HEK293 (cell line): ENCODE results near the gene MYL12A.

ENCODE experiments used
- CTCF ChIA-PET: fragments of 350-600 bp; formaldehyde crosslinking; extraction: SDS; loops from one replicate; lab custom pipeline; 2021; ENCODE audit warnings: antibody characterized with exemption; lab: Yijun Ruan, JAX
- POLR2A ChIA-PET: fragments of 300-600 bp; formaldehyde crosslinking; extraction: SDS; loops from one replicate; lab custom pipeline; 2020; ENCODE audit warnings: antibody characterized with exemption, inconsistent platforms; lab: Yijun Ruan, JAX
- H3K27ac ChIP-seq: fragments of 200-500 bp; sonication (Bioruptor generic); 2 replicates; pipeline ENCODE4 v1.5.1; 2014; ENCODE audit warnings: low read depth, low read length, control low read depth, inconsistent platforms; ENCODE audit errors: extremely low read depth
- H3K36me3 ChIP-seq, 2 experiments: fragments of 200-500 bp in 1 of 2; sonication (Bioruptor generic) in 1 of 2; 1 replicate in 1 of 2; 2 replicates in 1 of 2; pipeline ENCODE4 v1.5.1; 2014 to 2017; ENCODE audit warnings: inconsistent platforms in 2 of 2, low read length in 2 of 2; ENCODE audit not compliant: control insufficient read depth in 2 of 2, insufficient read depth in 1 of 2
- H3K4me1 ChIP-seq: fragments of 200-500 bp; sonication (Bioruptor generic); 2 replicates; pipeline ENCODE4 v1.5.1; 2014; ENCODE audit warnings: mild to moderate bottlenecking, low read length, inconsistent platforms; ENCODE audit not compliant: control insufficient read depth, insufficient read depth
- H3K4me3 ChIP-seq: 2 replicates; pipeline ENCODE4 v1.5.1; 2011; ENCODE audit warnings: low read depth, mild to moderate bottlenecking, control low read depth, low read length, moderate library complexity
- H3K9me3 ChIP-seq: fragments of 200-500 bp; sonication (Bioruptor generic); 2 replicates; pipeline ENCODE4 v1.5.1; 2014; ENCODE audit warnings: low read depth, low read length, inconsistent platforms; ENCODE audit not compliant: control insufficient read depth, insufficient read depth
- KLF10 ChIP-seq: fragments of 450-650 bp; IDR thresholded peaks from 2 replicates; pipeline ENCODE4 v1.5.1; 2018; ENCODE audit warnings: missing biosample characterization, mild to moderate bottlenecking, missing genetic modification characterization
- SP2 ChIP-seq: fragments of 450-650 bp; formaldehyde crosslinking; IDR thresholded peaks from 2 replicates; pipeline ENCODE4 v1.5.1; 2016; ENCODE audit warnings: missing biosample characterization, missing genetic modification characterization
- ZFP41 ChIP-seq: fragments of 450-650 bp; formaldehyde crosslinking; IDR thresholded peaks from 2 replicates; pipeline ENCODE4 v1.5.1; 2016; ENCODE audit warnings: missing biosample characterization, missing genetic modification characterization, borderline replicate concordance
- ZNF24 ChIP-seq: fragments of 450-650 bp; formaldehyde crosslinking; IDR thresholded peaks from 2 replicates; pipeline ENCODE4 v1.5.1; 2016; ENCODE audit warnings: missing biosample characterization, missing genetic modification characterization
- ZNF37A ChIP-seq: fragments of 450-650 bp; IDR thresholded peaks from 2 replicates; pipeline ENCODE4 v1.5.1; 2018; ENCODE audit warnings: missing biosample characterization, missing genetic modification characterization
- ZNF501 ChIP-seq: fragments of 450-650 bp; formaldehyde crosslinking; IDR thresholded peaks from 2 replicates; pipeline ENCODE4 v1.5.1; 2016; ENCODE audit warnings: missing biosample characterization, missing genetic modification characterization
- ZNF548 ChIP-seq: fragments of 450-650 bp; formaldehyde crosslinking; IDR thresholded peaks from 2 replicates; pipeline ENCODE4 v1.5.1; 2016; ENCODE audit warnings: missing biosample characterization, missing genetic modification characterization
- ZNF549 ChIP-seq: fragments of 450-650 bp; IDR thresholded peaks from 2 replicates; pipeline ENCODE4 v1.5.1; 2018; ENCODE audit warnings: missing biosample characterization, missing genetic modification characterization, mild to moderate bottlenecking, inconsistent platforms, moderate library complexity
- ZNF792 ChIP-seq: fragments of 450-650 bp; formaldehyde crosslinking; IDR thresholded peaks from 2 replicates; pipeline ENCODE4 v1.5.1; 2016; ENCODE audit warnings: missing biosample characterization, missing genetic modification characterization
- TF ChIP-seq, protein P1 (sequence below): fragments of 450-650 bp; formaldehyde crosslinking; IDR thresholded peaks from 2 replicates; pipeline ENCODE4 v1.5.1; 2016; ENCODE audit warnings: missing biosample characterization, missing genetic modification characterization, borderline replicate concordance
- TF ChIP-seq, protein P2 (sequence below): fragments of 450-650 bp; formaldehyde crosslinking; IDR thresholded peaks from 2 replicates; pipeline ENCODE4 v1.5.1; 2017; ENCODE audit warnings: missing biosample characterization, missing genetic modification characterization
- TF ChIP-seq, protein P3 (sequence below): fragments of 450-650 bp; formaldehyde crosslinking; IDR thresholded peaks from 2 replicates; pipeline ENCODE4 v1.5.1; 2017; ENCODE audit warnings: missing biosample characterization, missing genetic modification characterization
- TF ChIP-seq, protein P4 (sequence below): fragments of 450-650 bp; formaldehyde crosslinking; IDR thresholded peaks from 2 replicates; pipeline ENCODE4; 2016; ENCODE audit warnings: missing biosample characterization, missing genetic modification characterization
- TF ChIP-seq, protein P5 (sequence below): fragments of 450-650 bp; formaldehyde crosslinking; IDR thresholded peaks from 2 replicates; pipeline ENCODE4 v1.5.1; 2016; ENCODE audit warnings: missing biosample characterization, missing genetic modification characterization
- TF ChIP-seq, protein P6 (sequence below): fragments of 450-650 bp; formaldehyde crosslinking; IDR thresholded peaks from 2 replicates; pipeline ENCODE4 v1.5.1; 2016; ENCODE audit warnings: missing biosample characterization, missing genetic modification characterization
- TF ChIP-seq, protein P7 (sequence below): fragments of 450-650 bp; formaldehyde crosslinking; IDR thresholded peaks from 2 replicates; pipeline ENCODE4 v1.5.1; 2016; ENCODE audit warnings: missing biosample characterization, missing genetic modification characterization

The MYL12A gene

DNA sequence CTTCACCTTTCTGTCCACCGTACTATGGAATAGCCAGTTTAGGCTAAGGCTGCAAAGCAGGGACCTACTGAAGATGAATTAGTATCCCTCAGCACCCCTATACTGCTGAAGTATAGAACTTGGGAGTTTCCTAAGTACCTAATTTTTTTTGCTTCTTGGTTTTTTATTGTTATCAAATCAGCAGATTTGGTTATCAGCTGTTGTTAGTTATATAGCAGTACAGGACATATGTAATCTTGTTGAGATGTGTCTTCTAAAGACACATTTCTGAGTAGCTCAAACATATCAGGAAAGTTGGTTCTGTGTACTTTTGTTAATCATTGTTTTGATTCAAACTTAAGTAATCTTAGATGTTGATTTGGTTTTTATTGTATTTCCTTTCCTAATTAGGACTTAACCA, 5.2 kb downstream of the MYL12A start (continued):
- TF ChIP-seq ZNF549 (no peak), ZNF24 (tag by site-specific recombination) (no peak), KLF10 (tag by site-specific recombination) (no peak)

DNA sequence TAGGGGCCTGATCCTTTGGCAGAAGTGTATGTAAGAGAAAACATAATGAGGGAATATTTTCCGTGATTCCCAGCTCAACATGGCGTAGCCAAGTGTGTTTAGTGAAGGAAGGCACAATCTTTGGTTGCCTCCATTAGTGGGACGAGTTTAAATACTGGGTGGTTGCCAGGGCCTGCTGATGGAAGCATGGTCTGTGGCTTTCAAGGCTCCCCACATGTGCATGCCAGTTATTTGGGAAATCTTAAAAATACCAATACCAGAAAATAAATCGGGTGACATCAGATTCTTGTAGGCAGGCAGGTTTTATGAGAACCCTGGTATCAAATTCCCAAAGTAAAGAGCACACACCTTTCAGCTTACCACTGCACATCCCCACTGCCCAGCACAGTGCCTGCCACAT, 7.1 kb downstream of the MYL12A start:
- Histone ChIP-seq H3K4me3 (no peak overlapping the region), H3K36me3 (peaks cover 33 to 42% of the 10 kb centered on the region in 2 experiments), H3K27ac (no peak overlapping the region), H3K9me3 (no peaks in the 10 kb centered on the region), H3K4me1 (peaks cover 13% of the 10 kb centered on the region)
- ChIA-PET POLR2A (no interaction called here), CTCF (interaction anchor here (0.5 to 4.0 kb wide), 4 partner anchors 9 to 630 kb away, joined by 3 to 14 read pairs (median 4); no protein-coding TSS in a partner anchor)
- TF ChIP-seq, protein P1, sequence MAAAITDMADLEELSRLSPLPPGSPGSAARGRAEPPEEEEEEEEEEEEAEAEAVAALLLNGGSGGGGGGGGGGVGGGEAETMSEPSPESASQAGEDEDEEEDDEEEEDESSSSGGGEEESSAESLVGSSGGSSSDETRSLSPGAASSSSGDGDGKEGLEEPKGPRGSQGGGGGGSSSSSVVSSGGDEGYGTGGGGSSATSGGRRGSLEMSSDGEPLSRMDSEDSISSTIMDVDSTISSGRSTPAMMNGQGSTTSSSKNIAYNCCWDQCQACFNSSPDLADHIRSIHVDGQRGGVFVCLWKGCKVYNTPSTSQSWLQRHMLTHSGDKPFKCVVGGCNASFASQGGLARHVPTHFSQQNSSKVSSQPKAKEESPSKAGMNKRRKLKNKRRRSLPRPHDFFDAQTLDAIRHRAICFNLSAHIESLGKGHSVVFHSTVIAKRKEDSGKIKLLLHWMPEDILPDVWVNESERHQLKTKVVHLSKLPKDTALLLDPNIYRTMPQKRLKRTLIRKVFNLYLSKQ (tag by site-specific recombination), result no peak
- TF ChIP-seq, protein P2, sequence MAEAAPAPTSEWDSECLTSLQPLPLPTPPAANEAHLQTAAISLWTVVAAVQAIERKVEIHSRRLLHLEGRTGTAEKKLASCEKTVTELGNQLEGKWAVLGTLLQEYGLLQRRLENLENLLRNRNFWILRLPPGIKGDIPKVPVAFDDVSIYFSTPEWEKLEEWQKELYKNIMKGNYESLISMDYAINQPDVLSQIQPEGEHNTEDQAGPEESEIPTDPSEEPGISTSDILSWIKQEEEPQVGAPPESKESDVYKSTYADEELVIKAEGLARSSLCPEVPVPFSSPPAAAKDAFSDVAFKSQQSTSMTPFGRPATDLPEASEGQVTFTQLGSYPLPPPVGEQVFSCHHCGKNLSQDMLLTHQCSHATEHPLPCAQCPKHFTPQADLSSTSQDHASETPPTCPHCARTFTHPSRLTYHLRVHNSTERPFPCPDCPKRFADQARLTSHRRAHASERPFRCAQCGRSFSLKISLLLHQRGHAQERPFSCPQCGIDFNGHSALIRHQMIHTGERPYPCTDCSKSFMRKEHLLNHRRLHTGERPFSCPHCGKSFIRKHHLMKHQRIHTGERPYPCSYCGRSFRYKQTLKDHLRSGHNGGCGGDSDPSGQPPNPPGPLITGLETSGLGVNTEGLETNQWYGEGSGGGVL (tag by site-specific recombination), result no peak
- TF ChIP-seq, protein P3, sequence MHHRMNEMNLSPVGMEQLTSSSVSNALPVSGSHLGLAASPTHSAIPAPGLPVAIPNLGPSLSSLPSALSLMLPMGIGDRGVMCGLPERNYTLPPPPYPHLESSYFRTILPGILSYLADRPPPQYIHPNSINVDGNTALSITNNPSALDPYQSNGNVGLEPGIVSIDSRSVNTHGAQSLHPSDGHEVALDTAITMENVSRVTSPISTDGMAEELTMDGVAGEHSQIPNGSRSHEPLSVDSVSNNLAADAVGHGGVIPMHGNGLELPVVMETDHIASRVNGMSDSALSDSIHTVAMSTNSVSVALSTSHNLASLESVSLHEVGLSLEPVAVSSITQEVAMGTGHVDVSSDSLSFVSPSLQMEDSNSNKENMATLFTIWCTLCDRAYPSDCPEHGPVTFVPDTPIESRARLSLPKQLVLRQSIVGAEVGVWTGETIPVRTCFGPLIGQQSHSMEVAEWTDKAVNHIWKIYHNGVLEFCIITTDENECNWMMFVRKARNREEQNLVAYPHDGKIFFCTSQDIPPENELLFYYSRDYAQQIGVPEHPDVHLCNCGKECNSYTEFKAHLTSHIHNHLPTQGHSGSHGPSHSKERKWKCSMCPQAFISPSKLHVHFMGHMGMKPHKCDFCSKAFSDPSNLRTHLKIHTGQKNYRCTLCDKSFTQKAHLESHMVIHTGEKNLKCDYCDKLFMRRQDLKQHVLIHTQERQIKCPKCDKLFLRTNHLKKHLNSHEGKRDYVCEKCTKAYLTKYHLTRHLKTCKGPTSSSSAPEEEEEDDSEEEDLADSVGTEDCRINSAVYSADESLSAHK (tag by site-specific recombination), result peak; percentile 77
- TF ChIP-seq, protein P4, sequence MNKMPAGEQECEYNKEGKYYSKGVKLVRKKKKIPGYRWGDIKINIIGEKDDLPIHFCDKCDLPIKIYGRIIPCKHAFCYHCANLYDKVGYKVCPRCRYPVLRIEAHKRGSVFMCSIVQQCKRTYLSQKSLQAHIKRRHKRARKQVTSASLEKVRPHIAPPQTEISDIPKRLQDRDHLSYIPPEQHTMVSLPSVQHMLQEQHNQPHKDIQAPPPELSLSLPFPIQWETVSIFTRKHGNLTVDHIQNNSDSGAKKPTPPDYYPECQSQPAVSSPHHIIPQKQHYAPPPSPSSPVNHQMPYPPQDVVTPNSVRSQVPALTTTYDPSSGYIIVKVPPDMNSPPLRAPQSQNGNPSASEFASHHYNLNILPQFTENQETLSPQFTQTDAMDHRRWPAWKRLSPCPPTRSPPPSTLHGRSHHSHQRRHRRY, result no peak
- TF ChIP-seq ZNF37A (tag by site-specific recombination) (no peak), ZNF501 (0 out of 2 replicates have a peak, but pooled peaks have one; percentile 13)

DNA sequence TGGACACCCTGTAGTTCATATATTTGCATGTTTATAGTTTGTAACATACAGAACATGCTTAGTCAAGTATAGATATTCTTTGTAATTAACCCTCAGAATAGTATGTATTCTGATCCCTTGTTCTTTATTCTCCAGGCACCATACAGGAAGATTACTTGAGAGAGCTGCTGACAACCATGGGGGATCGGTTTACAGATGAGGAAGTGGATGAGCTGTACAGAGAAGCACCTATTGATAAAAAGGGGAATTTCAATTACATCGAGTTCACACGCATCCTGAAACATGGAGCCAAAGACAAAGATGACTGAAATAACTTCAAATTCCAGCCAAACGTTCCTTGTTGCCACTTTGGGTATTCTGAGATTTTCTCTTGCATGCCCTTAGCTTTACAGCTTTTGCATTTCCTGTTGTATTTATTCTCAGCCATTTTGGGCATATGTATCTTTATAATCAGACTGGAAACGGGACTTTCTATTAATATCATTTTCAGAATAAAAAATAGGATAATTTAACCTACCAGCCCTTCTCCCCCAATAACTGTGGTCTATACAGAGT, 8.1 kb downstream of the MYL12A start:
- TF ChIP-seq, protein P5, sequence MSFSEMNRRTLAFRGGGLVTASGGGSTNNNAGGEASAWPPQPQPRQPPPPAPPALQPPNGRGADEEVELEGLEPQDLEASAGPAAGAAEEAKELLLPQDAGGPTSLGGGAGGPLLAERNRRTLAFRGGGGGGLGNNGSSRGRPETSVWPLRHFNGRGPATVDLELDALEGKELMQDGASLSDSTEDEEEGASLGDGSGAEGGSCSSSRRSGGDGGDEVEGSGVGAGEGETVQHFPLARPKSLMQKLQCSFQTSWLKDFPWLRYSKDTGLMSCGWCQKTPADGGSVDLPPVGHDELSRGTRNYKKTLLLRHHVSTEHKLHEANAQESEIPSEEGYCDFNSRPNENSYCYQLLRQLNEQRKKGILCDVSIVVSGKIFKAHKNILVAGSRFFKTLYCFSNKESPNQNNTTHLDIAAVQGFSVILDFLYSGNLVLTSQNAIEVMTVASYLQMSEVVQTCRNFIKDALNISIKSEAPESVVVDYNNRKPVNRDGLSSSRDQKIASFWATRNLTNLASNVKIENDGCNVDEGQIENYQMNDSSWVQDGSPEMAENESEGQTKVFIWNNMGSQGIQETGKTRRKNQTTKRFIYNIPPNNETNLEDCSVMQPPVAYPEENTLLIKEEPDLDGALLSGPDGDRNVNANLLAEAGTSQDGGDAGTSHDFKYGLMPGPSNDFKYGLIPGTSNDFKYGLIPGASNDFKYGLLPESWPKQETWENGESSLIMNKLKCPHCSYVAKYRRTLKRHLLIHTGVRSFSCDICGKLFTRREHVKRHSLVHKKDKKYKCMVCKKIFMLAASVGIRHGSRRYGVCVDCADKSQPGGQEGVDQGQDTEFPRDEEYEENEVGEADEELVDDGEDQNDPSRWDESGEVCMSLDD, result no peak
- no peak for TF ChIP-seq ZNF792 (tag by site-specific recombination)
- TF ChIP-seq, protein P6, sequence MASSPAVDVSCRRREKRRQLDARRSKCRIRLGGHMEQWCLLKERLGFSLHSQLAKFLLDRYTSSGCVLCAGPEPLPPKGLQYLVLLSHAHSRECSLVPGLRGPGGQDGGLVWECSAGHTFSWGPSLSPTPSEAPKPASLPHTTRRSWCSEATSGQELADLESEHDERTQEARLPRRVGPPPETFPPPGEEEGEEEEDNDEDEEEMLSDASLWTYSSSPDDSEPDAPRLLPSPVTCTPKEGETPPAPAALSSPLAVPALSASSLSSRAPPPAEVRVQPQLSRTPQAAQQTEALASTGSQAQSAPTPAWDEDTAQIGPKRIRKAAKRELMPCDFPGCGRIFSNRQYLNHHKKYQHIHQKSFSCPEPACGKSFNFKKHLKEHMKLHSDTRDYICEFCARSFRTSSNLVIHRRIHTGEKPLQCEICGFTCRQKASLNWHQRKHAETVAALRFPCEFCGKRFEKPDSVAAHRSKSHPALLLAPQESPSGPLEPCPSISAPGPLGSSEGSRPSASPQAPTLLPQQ (tag by site-specific recombination), result no peak
- TF ChIP-seq ZFP41 (tag by site-specific recombination), result no peak
- no peak for TF ChIP-seq SP2
- no peak for TF ChIP-seq ZNF548 (tag by site-specific recombination)
- TF ChIP-seq, protein P7, sequence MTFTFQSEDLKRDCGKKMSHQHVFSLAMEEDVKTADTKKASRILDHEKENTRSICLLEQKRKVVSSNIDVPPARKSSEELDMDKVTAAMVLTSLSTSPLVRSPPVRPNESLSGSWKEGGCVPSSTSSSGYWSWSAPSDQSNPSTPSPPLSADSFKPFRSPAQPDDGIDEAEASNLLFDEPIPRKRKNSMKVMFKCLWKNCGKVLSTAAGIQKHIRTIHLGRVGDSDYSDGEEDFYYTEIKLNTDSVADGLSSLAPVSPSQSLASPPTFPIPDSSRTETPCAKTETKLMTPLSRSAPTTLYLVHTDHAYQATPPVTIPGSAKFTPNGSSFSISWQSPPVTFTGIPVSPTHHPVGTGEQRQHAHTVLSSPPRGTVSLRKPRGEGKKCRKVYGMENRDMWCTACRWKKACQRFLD (tag by site-specific recombination), result no peak
- Histone ChIP-seq H3K27ac (no peak overlapping the region), H3K9me3 (no peaks in the 10 kb centered on the region), H3K4me1 (peaks cover 10% of the 10 kb centered on the region), H3K36me3 (peaks cover 33 to 42% of the 10 kb centered on the region in 2 experiments), H3K4me3 (no peak overlapping the region)
- ChIA-PET CTCF (interaction anchor here (0.7 to 4.0 kb wide), 6 partner anchors 8 to 743 kb away, joined by 3 to 14 read pairs (median 3); partner anchors contain the start of gene MYL12A), POLR2A (interaction anchor here (1.3 to 2.3 kb wide), 2 partner anchors 8 to 10 kb away, joined by 4 to 18 read pairs; partner anchors contain the start of gene MYL12A)
